ENCODE results near the gene ITIH2. TPM values are rescaled to one million over a fixed set of nuclear protein-coding genes. Genes with fewer than 3 reads are reported as not detected.
"Not testable (repeated sequence)": the region's sequence is repeated elsewhere in the genome, so short reads cannot be mapped to it uniquely, and the experiment has no call there.

ITIH2 gene
- polyA plus RNA-seq, 3 donors = 0.27 to 1.2 (median 0.36) TPM

- DNase-seq (ENCODE audit: extremely low read depth in 1 of 11, low read depth in 9 of 11, low spot score in 4 of 11) = not testable (repeated sequence)
Measured at GRCh38 chr10:7690885-7691597, 12.1 kb upstream of the ITIH2 start.

GRCh38 chr10:7692368-7692767 lies 10.7 kb upstream of the ITIH2 start:
- not testable (repeated sequence) for DNase-seq (ENCODE audit: extremely low read depth in 1 of 11, low read depth in 9 of 11, low spot score in 4 of 11)

- not testable (repeated sequence) for DNase-seq (ENCODE audit: extremely low read depth in 1 of 11, low read depth in 9 of 11, low spot score in 4 of 11)
Measured at GRCh38 chr10:7693194-7693593, 9.9 kb upstream of the ITIH2 start.

- no peak for DNase-seq (ENCODE audit: extremely low read depth in 1 of 11, low read depth in 9 of 11, low spot score in 4 of 11)
Measured at GRCh38 chr10:7696545-7696944, 6.6 kb upstream of the ITIH2 start.

GRCh38 chr10:7697426-7697825 lies 5.7 kb upstream of the ITIH2 start:
- DNase-seq (ENCODE audit: extremely low read depth in 1 of 11, low read depth in 9 of 11, low spot score in 4 of 11) = no peak

- DNase-seq (ENCODE audit: extremely low read depth in 1 of 11, low read depth in 9 of 11, low spot score in 4 of 11) = no peak
Measured at GRCh38 chr10:7700577-7701125, 2.5 kb upstream of the ITIH2 start.

- no peak for DNase-seq (ENCODE audit: extremely low read depth in 1 of 11, low read depth in 9 of 11, low spot score in 4 of 11)
Measured at GRCh38 chr10:7701158-7701742, 1.9 kb upstream of the ITIH2 start.

GRCh38 chr10:7702288-7702812 lies 766 bp upstream of the ITIH2 start:
- DNase-seq (ENCODE audit: extremely low read depth in 1 of 11, low read depth in 9 of 11, low spot score in 4 of 11) = no peak

- no peak for DNase-seq (ENCODE audit: extremely low read depth in 1 of 11, low read depth in 9 of 11, low spot score in 4 of 11)
Measured at GRCh38 chr10:7704071-7705016, 1.2 kb downstream of the ITIH2 start.

GRCh38 chr10:7705341-7705740 lies 2.2 kb downstream of the ITIH2 start:
- no peak for DNase-seq (ENCODE audit: extremely low read depth in 1 of 11, low read depth in 9 of 11, low spot score in 4 of 11)

GRCh38 chr10:7706534-7707073 lies 3.5 kb downstream of the ITIH2 start:
- no peak for DNase-seq (ENCODE audit: extremely low read depth in 1 of 11, low read depth in 9 of 11, low spot score in 4 of 11)

- no peak for DNase-seq (ENCODE audit: extremely low read depth in 1 of 11, low read depth in 9 of 11, low spot score in 4 of 11)
Measured at GRCh38 chr10:7707102-7707501, 4.0 kb downstream of the ITIH2 start.

GRCh38 chr10:7707858-7708622 lies 4.9 kb downstream of the ITIH2 start:
- no peak for DNase-seq (ENCODE audit: extremely low read depth in 1 of 11, low read depth in 9 of 11, low spot score in 4 of 11)

- no peak for DNase-seq (ENCODE audit: extremely low read depth in 1 of 11, low read depth in 9 of 11, low spot score in 4 of 11)
Measured at GRCh38 chr10:7708832-7709231, 5.7 kb downstream of the ITIH2 start.

- DNase-seq (ENCODE audit: extremely low read depth in 1 of 11, low read depth in 9 of 11, low spot score in 4 of 11) = no peak
Measured at GRCh38 chr10:7710446-7710845, 7.3 kb downstream of the ITIH2 start.

- DNase-seq (ENCODE audit: extremely low read depth in 1 of 11, low read depth in 9 of 11, low spot score in 4 of 11) = not testable (repeated sequence)
Measured at GRCh38 chr10:7711075-7711474, 8.0 kb downstream of the ITIH2 start.

- DNase-seq (ENCODE audit: extremely low read depth in 1 of 11, low read depth in 9 of 11, low spot score in 4 of 11) = no peak
Measured at GRCh38 chr10:7715515-7715914, 12.4 kb downstream of the ITIH2 start.

- DNase-seq (ENCODE audit: extremely low read depth in 1 of 11, low read depth in 9 of 11, low spot score in 4 of 11) = no peak
Measured at GRCh38 chr10:7717767-7718166, 14.7 kb downstream of the ITIH2 start.

Measured in renal cortex interstitium (tissue), 11 donors.